K562 (cell line): ENCODE results near the gene GNAI2. TPM values are rescaled to one million over a fixed set of nuclear protein-coding genes. Genes with fewer than 3 reads are reported as not detected.

Source experiments
- ATAC-seq: fragments of 200-7000 bp; cut with Tn5 transposase; 3 replicates; pipeline ENCODE4 v1.9.1; 2020; ENCODE audit warnings: moderate library complexity
- BruUV-seq: library from RNA; stranded (reverse); fragments of 400-500 nt; replicated peaks from 2 replicates; lab custom pipeline; 2021; lab: Mats Ljungman, UMichigan
- CTCF ChIA-PET: fragments of 300-600 bp; formaldehyde crosslinking; extraction: SDS; loops from one replicate; lab custom pipeline; 2021; ENCODE audit warnings: low intra/inter-chr PET ratio; lab: Yijun Ruan, JAX
- POLR2A ChIA-PET: fragments of 300-600, 350-650 bp; sonication (Branson Sonifier 250); formaldehyde crosslinking; extraction: SDS; loops from one replicate; lab custom pipeline; 2021; ENCODE audit warnings: antibody characterized with exemption, inconsistent platforms; lab: Yijun Ruan, JAX
- DNase-seq, 4 experiments: peaks; one replicate each; pipeline versions ENCODE4 v3.0.0 to v3.0.0-alpha.2; 2011 to 2018; ENCODE audit warnings: low spot score in 3 of 4, mixed read lengths in 3 of 4; ENCODE audit errors: extremely low read depth in 1 of 4
- FAIRE-seq: peaks from 2 replicates; lab custom pipeline; 2011; peaks lifted over from hg19 to GRCh38; lab: Jason Lieb, UNC
- H2AFZ ChIP-seq: 2 replicates; pipeline ENCODE4 v1.6.0; 2011; ENCODE audit warnings: low read depth, low read length, control low read depth, inconsistent platforms
- H3K27ac ChIP-seq: fragments of 200-600 bp; 3 replicates; pipeline ENCODE4 v1.8.0; 2011; ENCODE audit warnings: low read depth, mild to moderate bottlenecking, control low read depth, inconsistent platforms, low read length, moderate library complexity, mixed read lengths; ENCODE audit errors: extremely low read depth
- H3K27me3 ChIP-seq, 2 experiments: fragments of 300-600 bp in 1 of 2; 2 replicates in 1 of 2; 3 replicates in 1 of 2; pipeline versions ENCODE4 v1.6.0 to v1.8.0; 2011; ENCODE audit warnings: inconsistent platforms in 2 of 2, low read length in 2 of 2, mild to moderate bottlenecking in 1 of 2, mixed read lengths in 1 of 2, moderate library complexity in 1 of 2; ENCODE audit not compliant: control insufficient read depth in 2 of 2, insufficient read depth in 2 of 2
- H3K36me3 ChIP-seq: fragments of 300-600 bp; 3 replicates; pipeline ENCODE4 v1.8.0; 2011; ENCODE audit warnings: mild to moderate bottlenecking, low read length, inconsistent platforms; ENCODE audit not compliant: control insufficient read depth, insufficient read depth
- H3K4me1 ChIP-seq, 2 experiments: fragments of 200-600 bp in 1 of 2; replicated peaks in 1 of 2; 2 replicates in 1 of 2; 3 replicates in 1 of 2; pipeline versions ENCODE4 v1.5.1 to v1.8.0; 2011; ENCODE audit warnings: inconsistent platforms in 2 of 2, low read length in 2 of 2, mild to moderate bottlenecking in 1 of 2, mixed read lengths in 1 of 2, moderate library complexity in 1 of 2; ENCODE audit not compliant: control insufficient read depth in 2 of 2, insufficient read depth in 2 of 2
- H3K4me2 ChIP-seq: 2 replicates; pipeline ENCODE4 v1.6.1; 2011; ENCODE audit warnings: low read length, control low read depth, inconsistent platforms, mixed read lengths; ENCODE audit not compliant: insufficient read depth
- H3K4me3 ChIP-seq: fragments of 200-600 bp; sonication (generic), shearing (Covaris generic); 2 replicates; pipeline ENCODE4 v1.5.1; 2016; ENCODE audit warnings: control low read depth, inconsistent platforms
- H3K79me2 ChIP-seq: fragments of 200-600 bp; 3 replicates; pipeline ENCODE4 v1.8.0; 2011; ENCODE audit warnings: low read length, inconsistent platforms; ENCODE audit not compliant: control insufficient read depth, insufficient read depth
- H3K9ac ChIP-seq, 2 experiments: 2 replicates each; pipeline versions ENCODE4 v1.6.0 to v1.6.1; 2011; ENCODE audit warnings: low read depth in 2 of 2, low read length in 2 of 2, control low read depth in 1 of 2, inconsistent platforms in 1 of 2, mild to moderate bottlenecking in 1 of 2, mixed read lengths in 1 of 2; ENCODE audit not compliant: insufficient read depth in 1 of 2
- H3K9me1 ChIP-seq: one replicate; pipeline ENCODE4 v1.6.0; 2011; ENCODE audit warnings: inconsistent platforms, mild to moderate bottlenecking, low read length, moderate library complexity; ENCODE audit not compliant: control insufficient read depth, insufficient read depth
- H3K9me3 ChIP-seq: replicated peaks from 2 replicates; pipeline ENCODE4 v1.5.1; 2011; ENCODE audit warnings: low read depth, low read length, inconsistent platforms; ENCODE audit not compliant: control insufficient read depth, insufficient read depth
- H4K20me1 ChIP-seq: replicated peaks from 2 replicates; pipeline ENCODE4 v1.6.1; 2011; ENCODE audit warnings: low read length, inconsistent platforms, mixed read lengths; ENCODE audit not compliant: control insufficient read depth, insufficient read depth
- ARID4B ChIP-seq: sonication (generic); formaldehyde crosslinking; IDR thresholded peaks from 2 replicates; pipeline ENCODE4 v1.8.0; 2022; ENCODE audit warnings: mild to moderate bottlenecking, missing genetic modification reagents
- EP400 ChIP-seq: fragments of 450-650 bp; IDR thresholded peaks from 2 replicates; pipeline ENCODE4 v1.6.1; 2017; ENCODE audit warnings: antibody characterized with exemption, mild to moderate bottlenecking, moderate library complexity
- FOXM1 ChIP-seq, 2 experiments: fragments of 450-650 bp in 1 of 2; sonication (generic) in 1 of 2; formaldehyde crosslinking in 1 of 2; IDR thresholded peaks; 2 replicates each; pipeline versions ENCODE4 v1.6.1 to v1.9.0; 2017 to 2022; ENCODE audit warnings: low read depth in 2 of 2, mild to moderate bottlenecking in 2 of 2, missing genetic modification reagents in 1 of 2, moderate library complexity in 1 of 2
- KLF6 ChIP-seq: fragments of 250-450 bp; sonication (Bioruptor Pico); IDR thresholded peaks from 2 replicates; pipeline ENCODE4 v1.4.0; 2020; ENCODE audit warnings: mild to moderate bottlenecking, moderate library complexity, borderline replicate concordance
- LARP7 ChIP-seq: fragments of 450-650 bp; IDR thresholded peaks from 2 replicates; pipeline ENCODE4 v1.6.1; 2016
- MTF1 ChIP-seq: fragments of 250-450 bp; sonication (Bioruptor Pico); IDR thresholded peaks from 2 replicates; pipeline ENCODE4 v1.9.0; 2021; ENCODE audit warnings: moderate library complexity, mild to moderate bottlenecking, inconsistent platforms, borderline replicate concordance
- MYBL2 ChIP-seq, 2 experiments: fragments of 450-650 bp in 1 of 2; sonication (generic) in 1 of 2; formaldehyde crosslinking in 1 of 2; IDR thresholded peaks; 2 replicates each; pipeline versions ENCODE4 v1.6.1 to v1.8.1; 2017 to 2022; ENCODE audit warnings: borderline replicate concordance in 1 of 2, inconsistent platforms in 1 of 2, low read depth in 1 of 2, mild to moderate bottlenecking in 1 of 2, missing genetic modification reagents in 1 of 2, moderate library complexity in 1 of 2
- NONO ChIP-seq, 2 experiments: fragments of 200-400 bp in 1 of 2; fragments of 450-650 bp in 1 of 2; formaldehyde crosslinking in 1 of 2; IDR thresholded peaks; 2 replicates each; pipeline ENCODE4 v1.6.1; 2017; ENCODE audit warnings: low read depth in 2 of 2, mild to moderate bottlenecking in 2 of 2, moderate library complexity in 2 of 2, low read length in 1 of 2
- SIN3A ChIP-seq, 2 experiments: fragments of 150-350 bp in 1 of 2; IDR thresholded peaks; 2 replicates each; pipeline ENCODE4 v1.6.1; 2011 to 2016; ENCODE audit warnings: borderline replicate concordance in 2 of 2, low read depth in 2 of 2, low read length in 2 of 2, mild to moderate bottlenecking in 2 of 2, moderate library complexity in 2 of 2; ENCODE audit not compliant: control insufficient read depth in 1 of 2
- SMAD4 ChIP-seq: fragments of 250-450 bp; sonication (Bioruptor Pico); conservative IDR thresholded peaks from 2 replicates; pipeline ENCODE4 v1.8.0; 2021; ENCODE audit warnings: inconsistent platforms, mild to moderate bottlenecking, moderate library complexity
- ZNF217 ChIP-seq: sonication (generic); formaldehyde crosslinking; IDR thresholded peaks from 2 replicates; pipeline ENCODE4 v1.8.0; 2022; ENCODE audit warnings: mild to moderate bottlenecking, missing genetic modification reagents
- ZNF263 ChIP-seq: sonication (generic); formaldehyde crosslinking; IDR thresholded peaks from 2 replicates; pipeline ENCODE4 v1.8.0; 2022; ENCODE audit warnings: mild to moderate bottlenecking, missing genetic modification reagents, borderline replicate concordance
- WGBS: fragments of 100-300 bp; shearing (Covaris generic); methylation state at CpG from one replicate; pipeline ENCODE4 v1.1.6; 2016; ENCODE audit warnings: low coverage, mixed read lengths; ENCODE audit not compliant: insufficient coverage; ENCODE audit errors: missing lambda C conversion rate; 5-methylcytosine and 5-hydroxymethylcytosine counted together
- in situ Hi-C: fragments of 300-500 bp; cut with MboI; formaldehyde crosslinking; loops from 4 replicates; pipeline ENCODE4 v1.15.0; 2018; ENCODE audit warnings: inconsistent platforms, mixed read lengths
- intact Hi-C: fragments of 100-400 bp; cut with micrococcal nuclease; formaldehyde crosslinking; loops from 2 replicates; pipeline ENCODE4 v1.14.2; 2022
- polyA plus RNA-seq, 8 experiments: library from polyadenylated mRNA; depleted of rRNA in 4 of 8; stranded (reverse) in 5 of 8; unstranded in 3 of 8; fragments of >200 nt; fragmentation: Nextera tagmentation in 2 of 8; fragmentation: Illumina TruSeq in 1 of 8; extraction: Ambion mirVana in 2 of 8; extraction: Trizol in 1 of 8; gene quantifications; 2 replicates each; pipeline versions ENCODE4 v1.2.1 to v1.2.3, GENCODE V29; 2011 to 2014; ENCODE audit warnings: inconsistent platforms in 1 of 8, missing spikeins in 1 of 8
- total RNA-seq, 7 experiments: library from RNA; depleted of rRNA in 6 of 7; stranded (reverse); fragments of >200 nt in 6 of 7; fragmentation: Illumina TruSeq in 2 of 7; extraction: Trizol in 2 of 7; gene quantifications; 2 replicates each; pipeline versions ENCODE4 v1.2.1 to v1.2.3, GENCODE V29; 2011 to 2021; ENCODE audit warnings: low replicate concordance in 1 of 7

The GNAI2 gene
- total and polyA plus RNA-seq, 9 of the 15 experiments (the other 6 are each of a cell fraction or from before 2014, with no cell fraction given): 1.1 to 72.2 (median 42.7) TPM

- DNase-seq (no peak), FAIRE-seq (no peak)
- H3K4me1 ChIP-seq: peaks cover under 1 to 28% of the 10 kb centered on the region in 2 experiments; a peak in 3 of 5 replicates
- no peaks in the 10 kb centered on the region for H3K9me1 ChIP-seq
- H4K20me1 ChIP-seq: no peaks in the 10 kb centered on the region
- POLR2A ChIA-PET: interaction anchor here (0.6 to 0.9 kb wide), 4 partner anchors 10 to 35 kb away, joined by 3 to 4 read pairs (median 3); no protein-coding TSS in a partner anchor
- H3K27me3 ChIP-seq: no peaks in the 10 kb centered on the region
- H3K27ac ChIP-seq: no peak overlapping the region
- no peak overlapping the region for H3K4me2 ChIP-seq
- no peaks in the 10 kb centered on the region for H3K9me3 ChIP-seq
- 0% methylated on average over 3 of the region's 4 CpGs for WGBS
- peak overlapping the region in 1 of 2 experiments; percentile 35; a peak in 2 of 4 replicates for H3K9ac ChIP-seq
- TF ChIP-seq NONO (IDR thresholded peaks at IDR 0.05; ENCODE audit: low read depth in 2 of 2, low read length in 1 of 2) (no peak), MYBL2 (IDR thresholded peaks at IDR 0.05; ENCODE audit: low read depth) (no peak), MYBL2 (CRISPR knock-in tag; IDR thresholded peaks at IDR 0.05; ENCODE audit: borderline replicate concordance) (no peak), ZNF217 (no peak), EP400 (no peak), MTF1 (no peak), KLF6 (CRISPR knock-in tag) (no peak), LARP7 (no peak), FOXM1 (IDR thresholded peaks at IDR 0.05; ENCODE audit: low read depth) (no peak), FOXM1 (CRISPR knock-in tag; IDR thresholded peaks at IDR 0.05; ENCODE audit: low read depth) (no peak), SMAD4 (no peak), ARID4B (CRISPR knock-in tag) (no peak), ZNF263 (CRISPR knock-in tag) (no peak), SIN3A (IDR thresholded peaks at IDR 0.05; ENCODE audit: borderline replicate concordance in 2 of 2, control insufficient read depth in 1 of 2, low read depth in 2 of 2, low read length in 2 of 2) (no peak)
- TF ChIP-seq, all 486 proteins: peak for 0
- intact Hi-C loops (no loop called here), in situ Hi-C loops (no loop called here)
- Histone ChIP-seq H3K79me2 (no peaks in the 10 kb centered on the region), H3K4me3 (no peak overlapping the region), H2AFZ (no peak overlapping the region), H3K36me3 (no peaks in the 10 kb centered on the region)
- CTCF ChIA-PET: no interaction called here
- BruUV-seq: no TSS peak
- ATAC-seq: no peak
These were observed 42.3 kb downstream of the GNAI2 start for GRCh38 chr3:50278123-50278879.
